Esophagus squamous epithelium (tissue), 4 donors: Measurements from ENCODE around the gene KCNK10.

Experiments used
- POLR2A ChIP-seq, 4 donors: fragments of 450-650 bp; IDR thresholded peaks; one replicate each; pipeline ENCODE4 v1.6.1; 2017; ENCODE audit warnings: antibody characterized with exemption in 4 of 4, mild to moderate bottlenecking in 4 of 4, moderate library complexity in 3 of 4
- TF ChIP-seq, protein P1 (sequence below), 6 experiments: fragments of 450-650 bp in 4 of 6; fragments of 200-600 bp in 2 of 6; sonication (generic) in 2 of 6; IDR thresholded peaks; one replicate each; pipeline ENCODE4 v1.5.1; 2016 to 2019; ENCODE audit warnings: antibody characterized with exemption in 6 of 6, mild to moderate bottlenecking in 4 of 6, moderate library complexity in 4 of 6

DNA sequence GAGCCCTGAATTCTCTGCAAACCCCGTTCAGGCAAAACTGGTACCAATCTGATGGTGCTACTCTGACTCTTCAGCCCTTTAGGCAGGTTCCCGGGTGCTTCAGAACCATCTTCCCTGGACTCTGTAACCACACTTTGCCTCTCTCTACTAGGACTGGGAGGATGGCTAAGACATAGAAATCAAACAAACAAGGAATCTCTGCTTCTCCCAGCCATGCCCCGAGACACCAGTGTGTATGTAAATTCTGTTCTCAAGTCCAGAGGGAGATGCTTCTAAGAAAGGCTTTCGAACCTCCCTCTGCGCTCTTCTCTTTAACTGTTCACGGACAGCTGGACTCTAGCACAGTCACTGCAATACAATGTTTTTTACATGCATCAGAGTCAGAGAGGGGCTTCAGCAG, 1.9 kb upstream of the KCNK10 start:
- TF ChIP-seq, protein P1, sequence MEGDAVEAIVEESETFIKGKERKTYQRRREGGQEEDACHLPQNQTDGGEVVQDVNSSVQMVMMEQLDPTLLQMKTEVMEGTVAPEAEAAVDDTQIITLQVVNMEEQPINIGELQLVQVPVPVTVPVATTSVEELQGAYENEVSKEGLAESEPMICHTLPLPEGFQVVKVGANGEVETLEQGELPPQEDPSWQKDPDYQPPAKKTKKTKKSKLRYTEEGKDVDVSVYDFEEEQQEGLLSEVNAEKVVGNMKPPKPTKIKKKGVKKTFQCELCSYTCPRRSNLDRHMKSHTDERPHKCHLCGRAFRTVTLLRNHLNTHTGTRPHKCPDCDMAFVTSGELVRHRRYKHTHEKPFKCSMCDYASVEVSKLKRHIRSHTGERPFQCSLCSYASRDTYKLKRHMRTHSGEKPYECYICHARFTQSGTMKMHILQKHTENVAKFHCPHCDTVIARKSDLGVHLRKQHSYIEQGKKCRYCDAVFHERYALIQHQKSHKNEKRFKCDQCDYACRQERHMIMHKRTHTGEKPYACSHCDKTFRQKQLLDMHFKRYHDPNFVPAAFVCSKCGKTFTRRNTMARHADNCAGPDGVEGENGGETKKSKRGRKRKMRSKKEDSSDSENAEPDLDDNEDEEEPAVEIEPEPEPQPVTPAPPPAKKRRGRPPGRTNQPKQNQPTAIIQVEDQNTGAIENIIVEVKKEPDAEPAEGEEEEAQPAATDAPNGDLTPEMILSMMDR (IDR thresholded peaks at IDR 0.05), result no peak
- TF ChIP-seq POLR2A (IDR thresholded peaks at IDR 0.05), result no peak
